ENCODE results near the gene FAM149A. TPM values are rescaled to one million over a fixed set of nuclear protein-coding genes. Genes with fewer than 3 reads are reported as not detected.

Gene FAM149A
- polyA plus RNA-seq, 3 donors = not detected

- no peaks in the 10 kb centered on the region for H3K36me3 ChIP-seq (replicated peaks in 1 of 2; ENCODE audit: control insufficient read depth in 1 of 2, insufficient read depth in 2 of 2, low read length in 2 of 2)
- Mint-ChIP-seq H3K4me3 (no peak overlapping the region), H3K27me3 (ENCODE audit: low read depth in 3 of 3) (peaks cover 33 to 57% (median 50%) of the 10 kb centered on the region in 3 donors), H3K4me1 (peaks cover 6% of the 10 kb centered on the region), H3K27ac (no peak overlapping the region), H3K9me3 (peaks cover 0 to 11% (median 4%) of the 10 kb centered on the region in 7 donors), H3K36me3 (peaks cover 0 to 8% of the 10 kb centered on the region in 2 donors)
- no CpG with 5 or more reads among the region's 1 CpG for WGBS (ENCODE audit: insufficient coverage)
- H2AFZ ChIP-seq (ENCODE audit: insufficient read depth, low read depth, low read length, poor library complexity, severe bottlenecking) = no peak overlapping the region
- no peaks in the 10 kb centered on the region for H3K79me2 ChIP-seq (ENCODE audit: insufficient read depth, low read length)
- no peak overlapping the region for H3K27ac ChIP-seq (ENCODE audit: low read depth in 1 of 2, low read length in 2 of 2)
- H3K27me3 ChIP-seq (ENCODE audit: control insufficient read depth in 2 of 2, insufficient read depth in 2 of 2, low read length in 2 of 2) = peaks cover 26 to 43% of the 10 kb centered on the region in 2 donors
- no peak overlapping the region for H3K4me3 ChIP-seq (replicated peaks in 1 of 3; ENCODE audit: low read depth in 2 of 3, low read length in 3 of 3)
- DNase-seq = no peak
- no peaks in the 10 kb centered on the region for H4K20me1 ChIP-seq (ENCODE audit: insufficient read depth, low read length)
- TF ChIP-seq CTCF (IDR thresholded peaks at IDR 0.05) = no peak
- peaks cover 0 to 8% of the 10 kb centered on the region in 2 donors for H3K9me3 ChIP-seq (replicated peaks in 1 of 2; ENCODE audit: control insufficient read depth in 1 of 2, insufficient read depth in 1 of 2, low read length in 2 of 2)
- intact Hi-C loops (cut with micrococcal nuclease) = no loop called here
- no peaks in the 10 kb centered on the region for H3K4me1 ChIP-seq (ENCODE audit: control insufficient read depth in 1 of 2, insufficient read depth in 2 of 2, low read length in 2 of 2)
- no peak overlapping the region for H3K9ac ChIP-seq (ENCODE audit: insufficient read depth, low read length, poor library complexity, severe bottlenecking)
- H3K4me2 ChIP-seq (replicated peaks; ENCODE audit: extremely low read depth, low read length, poor library complexity, severe bottlenecking) = no peak overlapping the region
Observed at GRCh38 chr4:186148336-186148975, 44.0 kb downstream of the FAM149A start.

GRCh38 chr4:186149872-186150271, 45.4 kb downstream of the FAM149A start:
- TF ChIP-seq CTCF (IDR thresholded peaks at IDR 0.05) = peak; percentile 79
- intact Hi-C loops (cut with micrococcal nuclease) = no loop called here
- H3K4me1 ChIP-seq (ENCODE audit: control insufficient read depth in 1 of 2, insufficient read depth in 2 of 2, low read length in 2 of 2) = no peaks in the 10 kb centered on the region
- peaks cover 0 to 2% of the 10 kb centered on the region in 2 donors for H3K36me3 Mint-ChIP-seq
- H3K9me3 Mint-ChIP-seq = peaks cover 0 to 4% (median 3%) of the 10 kb centered on the region in 7 donors
- no peak overlapping the region for H3K4me3 ChIP-seq (replicated peaks in 1 of 3; ENCODE audit: low read depth in 2 of 3, low read length in 3 of 3)
- H3K27ac Mint-ChIP-seq = no peak overlapping the region
- H2AFZ ChIP-seq (ENCODE audit: insufficient read depth, low read depth, low read length, poor library complexity, severe bottlenecking) = no peak overlapping the region
- no peak overlapping the region for H3K27ac ChIP-seq (ENCODE audit: low read depth in 1 of 2, low read length in 2 of 2)
- no peak overlapping the region for H3K4me3 Mint-ChIP-seq
- H4K20me1 ChIP-seq (ENCODE audit: insufficient read depth, low read length) = no peaks in the 10 kb centered on the region
- H3K27me3 ChIP-seq (ENCODE audit: control insufficient read depth in 2 of 2, insufficient read depth in 2 of 2, low read length in 2 of 2) = peaks cover 18 to 32% of the 10 kb centered on the region in 2 donors
- H3K27me3 Mint-ChIP-seq (ENCODE audit: low read depth in 3 of 3) = peaks cover 24 to 47% (median 37%) of the 10 kb centered on the region in 3 donors
- H3K9ac ChIP-seq (ENCODE audit: insufficient read depth, low read length, poor library complexity, severe bottlenecking) = no peak overlapping the region
- H3K4me2 ChIP-seq (replicated peaks; ENCODE audit: extremely low read depth, low read length, poor library complexity, severe bottlenecking) = no peak overlapping the region
- no peaks in the 10 kb centered on the region for H3K79me2 ChIP-seq (ENCODE audit: insufficient read depth, low read length)
- no peak for DNase-seq
- H3K4me1 Mint-ChIP-seq = no peaks in the 10 kb centered on the region
- WGBS (ENCODE audit: insufficient coverage) = 82% methylated on average over 11 of the region's 14 CpGs
- no peaks in the 10 kb centered on the region for H3K36me3 ChIP-seq (replicated peaks in 1 of 2; ENCODE audit: control insufficient read depth in 1 of 2, insufficient read depth in 2 of 2, low read length in 2 of 2)
- peaks cover 0 to 4% of the 10 kb centered on the region in 2 donors for H3K9me3 ChIP-seq (replicated peaks in 1 of 2; ENCODE audit: control insufficient read depth in 1 of 2, insufficient read depth in 1 of 2, low read length in 2 of 2)
